Parathyroid adenoma (tissue), 2 donors: ENCODE results near the gene MSMO1.

Source experiments
- H2AFZ ChIP-seq: fragments of 300-600 bp; sonication (generic); one replicate; pipeline ENCODE4 v1.7.0; 2017; ENCODE audit warnings: antibody characterized with exemption, mild to moderate bottlenecking
- H3K27ac ChIP-seq: fragments of 300-600 bp; sonication (generic); one replicate; pipeline ENCODE4 v1.7.0; 2017
- H3K27me3 ChIP-seq: fragments of 300-600 bp; sonication (generic); one replicate; pipeline ENCODE4 v1.7.0; 2017; ENCODE audit warnings: low read length; ENCODE audit not compliant: control insufficient read depth, insufficient read depth
- H3K36me3 ChIP-seq: fragments of 300-600 bp; sonication (generic); one replicate; pipeline ENCODE4 v1.7.0; 2017; ENCODE audit warnings: low read length; ENCODE audit not compliant: control insufficient read depth, insufficient read depth
- H3K4me1 ChIP-seq: fragments of 300-600 bp; sonication (generic); one replicate; pipeline ENCODE4 v1.7.0; 2017; ENCODE audit warnings: control low read depth
- H3K4me2 ChIP-seq: fragments of 300-600 bp; sonication (generic); one replicate; pipeline ENCODE4 v1.7.0; 2017; ENCODE audit warnings: low read length
- H3K4me3 ChIP-seq: fragments of 300-600 bp; sonication (generic); one replicate; pipeline ENCODE4 v1.7.0; 2017; ENCODE audit warnings: low read depth, low read length
- H3K79me2 ChIP-seq: fragments of 300-600 bp; sonication (generic); one replicate; pipeline ENCODE4 v1.7.0; 2017; ENCODE audit warnings: control low read depth
- H3K9ac ChIP-seq: fragments of 300-600 bp; sonication (generic); one replicate; pipeline ENCODE4 v1.7.0; 2017; ENCODE audit warnings: mild to moderate bottlenecking
- H3K9me3 ChIP-seq: fragments of 300-600 bp; sonication (generic); one replicate; pipeline ENCODE4 v1.7.0; 2017; ENCODE audit warnings: low read length; ENCODE audit not compliant: control insufficient read depth
- CTCF ChIP-seq: fragments of 300-600 bp; sonication (generic); IDR thresholded peaks from one replicate; pipeline ENCODE4 v1.7.0; 2017; ENCODE audit warnings: antibody characterized with exemption, mild to moderate bottlenecking
- donor health status: primary hyperparathyroidism.

Gene MSMO1

GRCh38 chr4:165294907-165295306 lies 32.6 kb upstream of the MSMO1 start:
- no peaks in the 10 kb centered on the region for H3K27me3 ChIP-seq
- no peak overlapping the region for H3K4me3 ChIP-seq
- H2AFZ ChIP-seq: no peak overlapping the region
- no peaks in the 10 kb centered on the region for H3K36me3 ChIP-seq
- no peaks in the 10 kb centered on the region for H3K79me2 ChIP-seq
- no peak overlapping the region for H3K4me2 ChIP-seq
- H3K9me3 ChIP-seq: no peaks in the 10 kb centered on the region
- H3K4me1 ChIP-seq: peaks cover 3% of the 10 kb centered on the region
- no peak for TF ChIP-seq CTCF
- H3K27ac ChIP-seq: no peak overlapping the region
- H3K9ac ChIP-seq: no peak overlapping the region

- no peak for TF ChIP-seq CTCF
- no peaks in the 10 kb centered on the region for H3K79me2 ChIP-seq
- H3K36me3 ChIP-seq: no peaks in the 10 kb centered on the region
- no peak overlapping the region for H3K4me2 ChIP-seq
- no peak overlapping the region for H3K9ac ChIP-seq
- peaks cover 3% of the 10 kb centered on the region for H3K4me1 ChIP-seq
- H3K4me3 ChIP-seq: no peak overlapping the region
- H3K9me3 ChIP-seq: no peaks in the 10 kb centered on the region
- no peak overlapping the region for H2AFZ ChIP-seq
- no peaks in the 10 kb centered on the region for H3K27me3 ChIP-seq
- no peak overlapping the region for H3K27ac ChIP-seq
Observed at GRCh38 chr4:165297626-165298025, 29.8 kb upstream of the MSMO1 start.

GRCh38 chr4:165299399-165300060 lies 27.9 kb upstream of the MSMO1 start:
- Histone ChIP-seq H3K27me3 (no peaks in the 10 kb centered on the region), H3K36me3 (no peaks in the 10 kb centered on the region), H3K4me3 (no peak overlapping the region), H3K4me2 (no peak overlapping the region), H3K9me3 (no peaks in the 10 kb centered on the region), H2AFZ (no peak overlapping the region), H3K27ac (no peak overlapping the region), H3K4me1 (peaks cover 3% of the 10 kb centered on the region), H3K9ac (no peak overlapping the region), H3K79me2 (peaks cover 2% of the 10 kb centered on the region)
- TF ChIP-seq CTCF: no peak

- H3K9ac ChIP-seq: no peak overlapping the region
Observed at GRCh38 chr4:165301833-165302232, 25.6 kb upstream of the MSMO1 start.

More at GRCh38 chr4:165301833-165302232, 25.6 kb upstream of the MSMO1 start:
- TF ChIP-seq CTCF: no peak
- Histone ChIP-seq H3K4me3 (no peak overlapping the region), H3K27ac (no peak overlapping the region), H3K27me3 (no peaks in the 10 kb centered on the region), H3K4me1 (no peaks in the 10 kb centered on the region), H3K79me2 (peaks cover 2% of the 10 kb centered on the region), H3K9me3 (no peaks in the 10 kb centered on the region), H3K36me3 (no peaks in the 10 kb centered on the region), H3K4me2 (no peak overlapping the region), H2AFZ (peak overlapping the region; percentile 33)
